SK-N-SH (cell line): ENCODE measurements around the gene MYLK3.

ENCODE experiments used
- EP300 ChIP-seq, 2 experiments: IDR thresholded peaks; 2 replicates each; pipeline versions ENCODE4 v1.4.0 to v1.6.1; 2012; ENCODE audit warnings: borderline replicate concordance in 1 of 2, low read depth in 1 of 2, low read length in 1 of 2
- EZH2phosphoT487 ChIP-seq: fragments of 200-600 bp; sonication (generic); IDR thresholded peaks from 2 replicates; pipeline ENCODE4 v1.6.1; 2017; ENCODE audit warnings: low read depth, mixed run types, mild to moderate bottlenecking, antibody characterized with exemption, moderate library complexity, borderline replicate concordance
- FOXJ3 ChIP-seq: sonication (generic); formaldehyde crosslinking; IDR thresholded peaks from 2 replicates; pipeline ENCODE4 v1.5.1; 2020; ENCODE audit warnings: mild to moderate bottlenecking, missing genetic modification reagents
- NRF1 ChIP-seq: IDR thresholded peaks from 2 replicates; pipeline ENCODE4 v1.6.1; 2012; ENCODE audit warnings: low read depth, mild to moderate bottlenecking, low read length
- POLR2AphosphoS5 ChIP-seq: IDR thresholded peaks from 2 replicates; pipeline ENCODE4 v1.6.1; 2012; ENCODE audit warnings: low read depth, low read length
- TF ChIP-seq, protein P1 (sequence below): fragments of 200-600 bp; sonication (generic); IDR thresholded peaks from 2 replicates; pipeline ENCODE4 v1.6.1; 2017; ENCODE audit warnings: antibody characterized with exemption, mild to moderate bottlenecking, moderate library complexity
- TF ChIP-seq, protein P2 (sequence below): IDR thresholded peaks from 2 replicates; pipeline ENCODE4 v1.4.0; 2012; ENCODE audit warnings: low read depth

DNA sequence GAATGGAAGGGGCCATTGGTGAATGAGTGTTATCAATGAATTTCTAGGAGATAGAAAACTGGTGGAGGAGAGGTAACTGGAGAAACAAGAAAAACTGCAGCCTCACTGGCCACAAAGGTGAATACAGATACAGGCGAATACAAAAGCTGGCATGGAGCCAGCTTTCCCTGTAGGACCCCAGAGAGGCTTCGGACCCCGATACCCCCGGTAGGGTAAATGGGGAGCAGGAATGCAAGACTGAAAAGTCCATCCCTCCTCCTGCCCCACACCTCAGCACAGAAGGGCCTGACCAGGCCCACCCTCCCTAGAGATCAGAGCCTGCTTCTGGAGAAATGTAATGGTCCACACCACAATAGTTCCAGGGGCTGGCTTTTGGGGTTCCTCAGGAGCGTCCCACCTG, 4.9 kb upstream of the MYLK3 start:
- TF ChIP-seq POLR2AphosphoS5 (no peak), FOXJ3 (no peak), EP300 (IDR thresholded peaks at IDR 0.05; ENCODE audit: borderline replicate concordance in 1 of 2, low read depth in 1 of 2, low read length in 1 of 2) (no peak), NRF1 (no peak), EZH2phosphoT487 (no peak)
- TF ChIP-seq, protein P1, sequence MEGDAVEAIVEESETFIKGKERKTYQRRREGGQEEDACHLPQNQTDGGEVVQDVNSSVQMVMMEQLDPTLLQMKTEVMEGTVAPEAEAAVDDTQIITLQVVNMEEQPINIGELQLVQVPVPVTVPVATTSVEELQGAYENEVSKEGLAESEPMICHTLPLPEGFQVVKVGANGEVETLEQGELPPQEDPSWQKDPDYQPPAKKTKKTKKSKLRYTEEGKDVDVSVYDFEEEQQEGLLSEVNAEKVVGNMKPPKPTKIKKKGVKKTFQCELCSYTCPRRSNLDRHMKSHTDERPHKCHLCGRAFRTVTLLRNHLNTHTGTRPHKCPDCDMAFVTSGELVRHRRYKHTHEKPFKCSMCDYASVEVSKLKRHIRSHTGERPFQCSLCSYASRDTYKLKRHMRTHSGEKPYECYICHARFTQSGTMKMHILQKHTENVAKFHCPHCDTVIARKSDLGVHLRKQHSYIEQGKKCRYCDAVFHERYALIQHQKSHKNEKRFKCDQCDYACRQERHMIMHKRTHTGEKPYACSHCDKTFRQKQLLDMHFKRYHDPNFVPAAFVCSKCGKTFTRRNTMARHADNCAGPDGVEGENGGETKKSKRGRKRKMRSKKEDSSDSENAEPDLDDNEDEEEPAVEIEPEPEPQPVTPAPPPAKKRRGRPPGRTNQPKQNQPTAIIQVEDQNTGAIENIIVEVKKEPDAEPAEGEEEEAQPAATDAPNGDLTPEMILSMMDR: no peak
- TF ChIP-seq, protein P2, sequence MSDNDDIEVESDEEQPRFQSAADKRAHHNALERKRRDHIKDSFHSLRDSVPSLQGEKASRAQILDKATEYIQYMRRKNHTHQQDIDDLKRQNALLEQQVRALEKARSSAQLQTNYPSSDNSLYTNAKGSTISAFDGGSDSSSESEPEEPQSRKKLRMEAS: no peak
